ACHN (cell line): ENCODE results near the gene SLC34A1.
"Not testable (repeated sequence)": the region's sequence is repeated elsewhere in the genome, so short reads cannot be mapped to it uniquely, and the experiment has no call there.

Experiments used
- DNase-seq: peaks from one replicate; pipeline ENCODE4 v3.0.0-alpha.2; 2015
- in situ Hi-C: cut with HindIII; loops from 2 replicates; pipeline ENCODE4 v1.10.0; 2017; ENCODE audit warnings: low sequenced_read_pairs, low pct_ligation_motif_present, low pct_unique_long_range_greater_than_20kb

The SLC34A1 gene

GRCh38 chr5:177353093-177353492, 31.1 kb upstream of the SLC34A1 start:
- no peak for DNase-seq
- in situ Hi-C loops = no loop called here

DNA sequence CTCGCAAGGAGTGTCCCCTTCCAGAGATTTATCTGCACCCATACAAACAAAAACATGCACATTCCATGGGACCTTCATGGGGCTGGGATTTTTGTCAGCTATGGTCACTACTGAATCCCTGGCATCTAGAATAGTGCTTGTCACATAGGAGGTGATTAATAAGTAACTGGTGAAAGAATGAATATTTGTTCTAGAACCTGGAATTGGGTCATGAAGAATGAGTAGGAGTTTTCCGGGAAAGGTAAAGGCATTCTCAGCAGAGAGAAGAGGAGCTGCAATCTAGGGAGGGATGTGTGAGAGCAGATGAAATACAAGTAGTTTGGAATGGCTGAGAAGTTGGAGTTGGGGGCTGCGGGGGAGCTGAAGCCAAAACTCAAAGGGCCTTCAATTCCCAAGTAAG, 30.0 kb upstream of the SLC34A1 start:
- no peak for DNase-seq
- in situ Hi-C loops = no loop called here

DNA sequence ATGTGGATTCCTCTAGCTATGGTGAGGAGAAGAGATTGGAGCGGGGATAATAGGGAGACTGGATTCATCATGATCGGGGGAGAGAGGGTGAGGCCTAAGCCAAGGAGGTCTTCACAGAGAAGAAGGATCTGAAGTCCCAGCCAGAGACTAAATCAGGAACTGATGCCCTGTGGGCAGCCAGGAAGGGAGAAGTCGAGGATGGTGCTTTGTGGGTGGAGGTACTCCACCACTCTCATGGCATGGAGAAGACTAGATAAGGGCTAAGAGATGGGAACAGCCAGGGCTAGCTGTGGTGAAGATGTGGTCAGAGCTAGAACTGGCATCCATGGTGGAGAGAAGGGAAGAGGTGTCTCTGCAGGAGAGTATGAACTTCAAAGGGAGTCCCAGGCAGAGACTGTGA, 29.5 kb upstream of the SLC34A1 start:
- in situ Hi-C loops = no loop called here
- no peak for DNase-seq

GRCh38 chr5:177355162-177355867, 28.9 kb upstream of the SLC34A1 start:
- in situ Hi-C loops = no loop called here
- DNase-seq = no peak

DNA sequence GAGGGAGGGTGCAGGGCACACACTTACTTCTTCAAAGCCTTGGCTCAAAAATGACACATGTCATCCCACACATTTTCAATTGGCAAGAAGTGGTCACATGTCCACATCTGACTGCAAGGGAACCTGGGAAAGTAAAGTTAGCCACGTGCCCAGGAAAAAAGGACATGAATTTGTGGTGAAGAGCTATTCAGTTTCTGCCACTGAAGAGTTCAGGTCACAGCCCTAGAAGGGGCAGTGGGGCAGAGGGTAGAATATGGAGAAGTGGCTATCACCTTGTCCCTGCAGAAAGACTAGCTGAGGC, 28.4 kb upstream of the SLC34A1 start:
- in situ Hi-C loops = no loop called here
- no peak for DNase-seq

DNA sequence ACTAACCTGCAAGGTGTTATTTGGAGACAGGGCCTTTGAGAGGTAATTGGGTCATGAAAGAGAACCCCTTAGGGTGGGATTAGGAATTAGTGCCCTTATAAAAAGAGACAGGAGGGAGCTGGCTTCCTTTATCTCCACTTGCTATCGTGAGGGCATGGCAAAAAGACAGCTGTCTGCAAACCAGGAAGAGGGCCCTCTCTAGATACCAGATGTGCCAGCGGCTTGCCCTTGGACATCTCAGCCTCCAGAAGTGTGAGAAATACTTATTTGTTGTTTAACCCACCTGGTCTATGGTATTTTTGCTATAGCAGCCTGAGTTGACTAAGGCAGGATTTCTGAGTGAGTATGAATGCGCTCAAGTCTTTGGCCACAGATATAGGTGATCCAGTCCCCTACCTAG, 27.5 kb upstream of the SLC34A1 start:
- in situ Hi-C loops = no loop called here
- no peak for DNase-seq

DNA sequence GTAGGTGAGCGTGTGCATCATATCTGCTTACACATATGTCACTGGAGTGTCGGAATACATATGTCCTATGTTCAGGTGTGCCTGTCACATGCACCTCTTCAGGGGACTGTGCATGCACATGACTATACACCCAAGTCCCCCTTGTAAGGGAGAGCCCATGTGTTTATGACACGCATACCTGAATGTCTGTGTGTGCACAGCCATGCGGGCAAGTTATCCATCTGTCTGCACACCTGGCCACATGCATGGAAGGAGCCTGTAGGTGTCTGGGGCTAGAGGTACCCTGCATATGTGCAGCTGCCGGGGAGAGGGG, 27.1 kb upstream of the SLC34A1 start:
- in situ Hi-C loops = no loop called here
- no peak for DNase-seq

DNA sequence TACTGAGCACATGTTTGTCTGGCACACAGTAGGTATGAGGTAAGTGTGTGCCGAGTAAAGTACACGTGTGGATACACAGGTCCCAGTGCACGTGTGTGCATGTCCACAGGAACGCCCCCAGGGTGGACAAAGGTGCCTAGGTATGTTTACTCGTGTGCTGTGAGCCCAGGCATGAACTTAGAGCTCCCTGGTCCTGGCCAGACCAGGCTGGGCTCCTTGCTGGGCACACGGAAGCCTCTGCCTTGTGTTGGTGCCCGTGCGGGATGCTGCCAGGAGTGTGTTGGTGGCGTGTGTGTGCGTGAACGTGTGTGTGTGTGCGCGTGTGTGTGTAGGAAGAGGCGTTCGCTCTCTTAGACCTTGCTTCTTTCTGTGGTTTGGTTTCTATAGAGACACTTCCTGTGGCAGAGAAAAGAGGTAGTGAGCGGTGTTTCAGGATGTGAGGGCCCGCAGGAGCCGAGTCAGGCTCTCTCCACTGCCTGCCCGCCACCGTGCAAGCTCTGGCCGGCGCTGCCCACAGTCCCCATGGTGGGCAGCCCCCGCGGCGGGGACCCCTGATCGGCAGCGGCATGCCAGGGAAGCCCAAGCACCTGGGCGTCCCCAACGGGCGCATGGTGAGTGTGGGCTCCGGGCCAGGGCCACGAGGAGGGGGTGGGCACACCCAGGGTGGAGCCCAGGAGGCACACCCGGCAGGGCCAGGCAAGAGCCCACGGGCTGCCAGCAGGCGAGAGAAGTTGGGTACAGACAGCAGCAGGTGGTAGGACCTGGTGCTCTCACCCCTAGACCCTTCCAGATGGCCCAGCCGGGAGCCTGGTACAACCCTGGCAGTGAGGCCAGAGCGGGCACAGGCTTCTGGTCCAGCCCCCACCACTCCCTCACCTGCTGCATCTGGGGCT, 26.5 kb upstream of the SLC34A1 start, which contains the start of gene RGS14:
Gene RGS14 (plus strand): TSS at position 466 of the 893 bp plus-strand sequence. CDS start 101 bp downstream, at position 567.
- DNase-seq = no peak
- in situ Hi-C loops = no loop called here

DNA sequence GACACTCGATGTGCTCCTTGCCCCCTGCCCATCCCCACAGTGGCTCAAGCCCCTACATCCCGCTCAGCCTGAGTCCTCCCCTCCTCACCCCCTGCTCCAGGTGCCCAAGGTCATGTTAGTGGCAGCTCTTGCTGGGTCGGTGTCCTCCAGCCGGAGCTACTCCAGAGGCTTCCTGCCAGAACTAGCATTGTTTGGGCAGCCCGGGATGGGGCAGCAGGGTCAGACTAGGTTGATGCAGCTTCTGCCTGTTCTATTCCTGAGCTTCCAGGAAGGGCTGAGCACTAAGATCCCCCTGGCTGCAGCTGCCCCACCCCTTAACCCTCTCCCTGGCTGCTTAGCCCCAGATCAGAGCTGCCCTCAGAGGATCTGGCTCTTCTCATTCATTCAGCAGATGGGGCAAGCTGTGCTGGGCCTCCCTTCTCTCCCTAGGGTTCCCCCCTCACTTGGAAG, 25.8 kb upstream of the SLC34A1 start:
- no peak for DNase-seq
- in situ Hi-C loops = no loop called here

DNA sequence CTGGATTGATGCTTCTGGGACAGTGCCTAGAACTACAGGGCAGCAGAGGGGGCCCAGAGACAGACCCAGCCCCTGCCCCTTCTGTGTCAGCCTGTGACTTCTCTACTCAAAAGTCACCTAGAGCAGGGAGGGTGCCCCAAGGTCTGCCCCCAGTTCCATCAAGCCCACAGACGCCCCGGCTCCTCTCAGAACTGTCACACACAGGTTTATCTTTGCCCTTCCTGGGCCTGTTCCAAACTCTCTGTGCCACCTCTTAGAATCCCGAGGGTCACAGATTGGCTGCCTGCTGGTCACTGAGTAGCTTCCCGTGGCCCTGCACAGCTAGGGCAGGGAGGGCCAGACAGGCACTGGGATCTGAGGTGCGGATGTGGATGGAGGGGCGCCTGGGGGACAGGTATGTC, 24.8 kb upstream of the SLC34A1 start:
- in situ Hi-C loops = no loop called here
- DNase-seq = no peak

- DNase-seq = no peak
- in situ Hi-C loops = no loop called here
Observed at GRCh38 chr5:177359860-177360259, 24.4 kb upstream of the SLC34A1 start.

DNA sequence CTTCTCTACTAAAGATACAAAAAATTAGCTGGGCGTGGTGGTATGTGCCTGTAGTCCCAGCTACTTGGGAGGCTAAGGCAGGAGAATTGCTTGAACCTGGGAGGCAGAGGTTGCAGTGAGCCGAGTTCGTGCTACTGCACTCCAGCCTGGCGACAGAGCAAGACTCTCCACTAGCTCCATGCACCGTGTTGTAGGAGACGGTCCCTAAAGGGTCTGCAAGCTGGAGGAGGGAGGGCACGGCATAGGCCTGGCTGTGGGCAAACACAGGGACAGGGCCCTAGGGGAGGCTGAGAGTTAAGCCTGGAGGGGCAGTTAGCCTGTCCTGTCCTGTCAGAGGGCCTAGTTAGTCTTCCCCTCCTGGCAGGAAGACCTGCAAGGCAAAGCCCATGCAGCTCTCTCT, 23.5 kb upstream of the SLC34A1 start:
- in situ Hi-C loops, DNase-seq: not testable (repeated sequence)

DNA sequence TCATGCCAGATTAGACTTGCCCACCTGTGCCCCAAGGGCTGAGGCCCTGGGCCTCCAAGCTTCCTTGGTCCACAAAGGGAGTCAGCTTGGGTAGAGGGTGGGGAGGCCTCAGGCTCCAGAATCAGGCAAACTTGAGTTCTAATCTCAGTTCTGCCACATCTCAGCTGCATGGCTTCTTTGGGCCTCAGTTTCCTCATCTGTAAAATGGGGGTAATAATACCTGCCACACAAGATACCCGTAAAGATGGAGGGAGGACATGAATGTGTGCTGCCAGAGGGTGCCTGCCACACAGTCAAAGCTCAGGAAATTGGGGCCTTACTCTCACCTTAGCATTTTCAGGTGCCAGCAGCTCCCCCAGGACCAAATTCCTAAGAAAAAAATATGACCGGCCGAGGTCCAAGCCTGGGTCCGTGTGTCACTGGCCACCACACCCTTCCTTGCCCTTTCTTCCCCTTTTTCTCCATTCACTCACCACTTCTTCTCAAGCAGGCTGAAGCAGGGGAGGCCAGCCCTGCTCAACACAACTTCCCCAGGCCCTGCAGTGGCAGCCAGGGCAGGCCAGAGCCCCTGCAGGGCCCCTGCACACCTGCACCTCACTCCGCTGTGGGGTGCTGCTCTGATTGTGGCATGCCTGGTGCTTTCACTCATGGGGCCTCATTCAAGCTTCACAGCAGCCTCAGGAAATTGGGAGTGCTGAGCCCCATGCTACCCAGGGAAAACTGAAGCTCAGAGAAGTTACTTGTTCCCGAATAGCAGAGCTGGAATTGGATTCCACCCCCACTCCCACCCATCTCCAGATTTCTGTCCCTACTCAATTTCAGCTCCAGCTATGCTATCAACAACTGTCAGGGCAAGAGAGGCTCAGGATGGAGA, 22.6 kb upstream of the SLC34A1 start:
- in situ Hi-C loops = no loop called here
- DNase-seq = no peak

DNA sequence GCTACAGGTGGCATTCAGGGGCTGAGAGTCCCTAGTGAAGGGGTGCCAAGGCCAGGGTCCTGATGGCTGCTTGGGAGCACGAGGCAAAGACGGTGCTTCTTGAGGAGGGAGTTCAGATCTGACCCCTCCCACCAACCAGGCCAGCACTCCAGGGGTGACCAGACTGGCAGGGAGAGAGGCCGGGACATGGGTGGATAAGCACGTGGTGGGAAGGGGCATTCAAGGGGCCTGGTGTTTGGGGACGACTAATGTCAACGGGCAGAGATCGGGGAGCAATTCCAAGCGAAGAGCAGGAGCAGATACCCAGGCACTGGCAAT, 22.0 kb upstream of the SLC34A1 start:
- in situ Hi-C loops = no loop called here

GRCh38 chr5:177362610-177363507, 21.4 kb upstream of the SLC34A1 start:
- in situ Hi-C loops = no loop called here
- DNase-seq = peak; percentile 59

More for the DNA sequence above, 22.0 kb upstream of the SLC34A1 start:
- DNase-seq = no peak

DNA sequence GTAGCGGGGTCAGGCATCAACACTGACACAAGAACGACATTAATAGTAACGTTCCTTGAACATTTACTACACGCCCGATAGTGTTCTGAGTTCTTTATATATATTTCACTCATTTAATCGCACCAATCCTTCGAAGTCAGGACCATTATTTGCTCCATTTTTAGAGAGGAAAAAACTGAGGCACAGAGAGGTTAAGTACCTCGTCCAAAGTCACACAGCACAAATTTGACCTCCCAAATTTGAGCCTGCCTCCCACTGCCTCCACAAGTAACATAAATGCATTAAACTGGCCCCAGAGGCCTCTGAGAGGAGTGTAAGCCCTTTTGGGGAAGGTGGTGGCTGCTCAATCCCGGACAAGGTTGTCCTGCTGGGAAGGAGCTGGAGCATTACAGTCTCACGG, 20.7 kb upstream of the SLC34A1 start:
- in situ Hi-C loops = no loop called here
- no peak for DNase-seq

DNA sequence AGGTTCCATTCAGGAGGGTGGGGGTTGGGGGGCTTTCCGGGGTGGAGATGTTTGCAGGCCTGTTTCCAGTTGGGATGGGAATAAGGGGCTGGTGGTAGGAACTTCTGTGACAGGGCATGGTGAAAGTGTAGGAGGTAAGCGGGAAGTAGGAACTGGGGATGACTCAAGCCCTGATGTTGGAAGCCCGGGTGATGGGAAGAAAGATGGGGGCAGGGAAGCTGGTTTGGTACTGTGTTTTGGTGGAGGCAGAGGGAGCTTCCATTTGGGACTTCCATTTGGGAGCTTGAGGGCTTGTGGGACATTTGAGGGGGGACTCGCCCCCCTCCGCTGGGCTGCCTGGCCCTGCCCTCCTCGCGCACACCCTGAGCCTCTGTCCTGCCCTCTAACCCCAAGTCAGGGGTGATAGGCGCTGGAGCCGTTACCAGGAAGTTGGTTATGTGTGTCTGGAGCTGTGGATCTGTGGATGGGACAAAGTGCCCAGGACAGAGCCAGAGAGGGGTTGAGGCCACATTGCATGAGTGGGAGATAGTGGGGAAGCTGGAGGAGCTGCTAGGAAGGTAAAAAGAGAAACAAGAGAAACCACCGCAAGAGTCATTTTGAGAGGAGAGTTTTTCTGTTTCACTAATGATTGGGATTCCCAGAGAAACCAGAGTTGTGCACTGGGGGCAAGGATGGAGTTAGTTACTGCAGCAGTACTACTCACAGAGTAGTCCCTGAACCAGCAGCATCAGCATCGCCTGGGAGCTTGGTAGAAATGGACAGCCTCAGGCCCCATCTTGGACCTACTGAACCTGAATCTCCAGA, 19.9 kb upstream of the SLC34A1 start:
- DNase-seq = no peak
- in situ Hi-C loops = no loop called here
